Posterior cingulate gyrus (tissue), 11 donors: Measurements from ENCODE around the gene SOCS1.

Experiments used
- DNase-seq, 10 donors: peaks; one replicate each; pipeline versions ENCODE4 v3.0.0 to v3.0.0-alpha.2; 2020 to 2021; ENCODE audit warnings: mixed read lengths in 3 of 10
- intact Hi-C: fragments of 100-400 bp; cut with DNase I; formaldehyde crosslinking; loops from one replicate; pipeline ENCODE4 v1.15.1; 2023

Gene SOCS1

GRCh38 chr16:11264155-11264832, 8.3 kb upstream of the SOCS1 start:
- DNase-seq = no peak
- intact Hi-C loops = no loop called here

GRCh38 chr16:11263737-11264136, 7.7 kb upstream of the SOCS1 start:
- peak in 1 of 10 donors; percentile 8 for DNase-seq
- intact Hi-C loops = no loop called here

DNA sequence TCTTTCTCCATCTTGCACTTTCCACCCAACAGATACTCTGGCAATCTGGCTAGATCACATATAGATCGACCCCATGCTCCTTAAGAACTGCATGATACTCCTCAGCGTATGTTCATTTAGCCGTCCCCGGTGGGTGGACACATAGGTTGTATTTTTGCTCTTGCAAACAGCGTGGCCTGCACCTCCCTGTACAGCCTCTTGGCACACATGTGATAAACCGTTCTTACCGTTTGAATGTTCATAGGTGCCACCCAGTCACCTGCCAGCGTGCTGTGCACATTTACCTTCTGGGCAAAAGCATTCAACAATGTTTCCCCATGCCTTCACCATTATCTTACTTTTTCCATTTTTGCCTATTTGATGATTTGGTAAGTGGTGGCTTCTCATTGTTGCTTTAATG, 6.9 kb upstream of the SOCS1 start:
- intact Hi-C loops = no loop called here

GRCh38 chr16:11260596-11260966, 4.6 kb upstream of the SOCS1 start:
- DNase-seq = peak in 1 of 10 donors; percentile 40

More for the DNA sequence above, 6.9 kb upstream of the SOCS1 start:
- no peak for DNase-seq

DNA sequence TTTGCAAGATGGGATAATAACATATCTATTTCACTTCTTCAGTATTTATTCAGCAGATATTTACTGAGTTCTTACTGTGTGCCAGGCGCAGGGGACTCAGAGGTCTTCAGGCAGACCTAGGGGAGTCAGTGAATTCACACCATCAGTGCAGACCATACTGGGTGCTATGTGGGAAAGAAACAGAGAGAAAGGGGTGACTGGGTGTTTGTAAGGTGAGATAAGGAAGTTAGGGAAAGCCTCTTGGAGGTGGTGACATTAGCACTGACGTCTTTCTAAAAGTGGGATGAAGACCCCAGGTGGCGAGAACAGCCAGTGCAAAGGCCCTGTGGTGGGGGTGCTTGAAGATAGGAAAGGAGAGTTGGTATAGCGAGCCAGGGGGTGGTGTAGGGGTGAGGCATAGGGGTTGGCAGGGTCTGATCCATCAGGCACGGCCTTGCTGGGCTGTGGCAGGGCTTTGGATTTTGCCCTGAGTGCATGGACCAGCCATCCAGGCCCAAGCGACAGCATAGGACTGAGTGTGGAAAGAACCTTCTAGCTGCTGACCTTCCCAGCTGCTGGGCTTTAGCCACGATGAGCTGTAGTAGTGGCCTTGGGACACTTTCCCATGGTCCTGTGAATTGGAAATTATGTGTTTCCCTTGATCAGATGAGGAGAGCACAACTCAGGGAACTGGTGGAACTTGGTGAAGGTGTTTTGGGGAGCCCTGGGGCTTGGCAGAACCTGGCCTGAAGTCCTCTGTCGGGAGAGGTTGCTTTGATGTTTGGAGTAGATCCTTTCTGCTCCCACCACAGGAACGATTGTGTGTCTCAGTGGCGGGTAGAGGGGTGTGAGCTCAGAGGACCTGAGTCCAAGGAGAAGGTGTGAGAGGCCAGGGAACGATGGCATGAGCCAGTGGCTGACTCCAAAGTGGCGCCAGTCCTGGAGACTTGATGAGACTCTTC, 3.9 kb upstream of the SOCS1 start:
- DNase-seq = peak in 2 of 10 donors; percentile 55 to 68
- intact Hi-C loops = no loop called here

More at GRCh38 chr16:11260596-11260966, 4.6 kb upstream of the SOCS1 start:
- intact Hi-C loops = no loop called here

DNA sequence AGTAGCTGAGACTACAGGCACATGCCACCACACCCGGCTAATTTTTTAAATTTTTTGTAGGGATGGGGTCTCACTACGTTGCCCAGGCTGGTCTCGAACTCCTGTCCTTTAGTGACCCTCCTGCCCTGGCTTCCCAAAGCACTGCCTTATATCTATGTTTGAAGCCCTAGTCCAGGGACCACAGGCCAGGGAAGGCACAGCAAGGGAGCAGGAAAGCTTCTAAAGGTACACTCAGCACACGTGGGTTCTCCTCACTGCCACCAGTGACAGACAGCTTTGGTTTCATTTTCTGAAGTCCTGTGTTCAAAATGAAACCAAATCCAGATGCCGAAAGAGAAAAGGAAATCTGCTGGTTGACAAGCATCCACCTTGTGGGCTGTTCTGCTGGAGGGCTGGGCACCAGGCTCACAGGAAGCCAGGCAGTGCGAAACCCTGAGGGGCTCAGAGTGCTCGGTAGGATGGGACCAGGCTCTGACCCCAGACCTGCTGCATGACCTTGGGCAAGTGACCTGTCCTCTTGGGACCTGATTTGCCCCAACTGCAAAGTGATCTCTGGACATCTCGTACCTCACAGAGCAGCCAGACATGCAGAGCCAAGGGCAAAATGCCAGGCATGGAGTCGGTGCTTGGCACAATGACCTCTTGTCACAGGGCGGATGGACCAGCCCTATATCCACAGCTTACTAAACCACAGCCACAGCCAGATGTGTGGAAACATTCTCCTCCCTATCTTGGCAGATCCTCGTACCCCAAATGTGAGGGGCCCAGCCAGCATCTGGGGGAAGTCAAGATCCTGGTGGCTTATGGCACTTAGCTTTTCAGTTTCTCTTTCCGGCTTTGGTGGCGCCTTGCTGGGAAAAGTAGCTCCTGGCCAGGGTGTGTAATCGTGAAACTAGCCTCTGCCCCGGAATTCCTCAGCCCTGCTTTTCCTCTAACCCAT, 2.8 kb upstream of the SOCS1 start:
- DNase-seq = peak in 9 of 10 donors; percentile 43 to 94 (median 73)
- intact Hi-C loops = no loop called here

- peak; percentile 43 to 94 (median 72) for DNase-seq
- intact Hi-C loops = loop anchor here (2.0 kb wide), 1 partner anchor 287 kb away; no protein-coding TSS in a partner anchor
These were observed 1.3 kb upstream of the SOCS1 start for GRCh38 chr16:11257131-11257938.

GRCh38 chr16:11256661-11257130, 692 bp upstream of the SOCS1 start:
- peak in 4 of 10 donors; percentile 22 to 87 (median 62) for DNase-seq
- intact Hi-C loops = loop anchor here (2.0 kb wide), 1 partner anchor 286 kb away; no protein-coding TSS in a partner anchor

DNA sequence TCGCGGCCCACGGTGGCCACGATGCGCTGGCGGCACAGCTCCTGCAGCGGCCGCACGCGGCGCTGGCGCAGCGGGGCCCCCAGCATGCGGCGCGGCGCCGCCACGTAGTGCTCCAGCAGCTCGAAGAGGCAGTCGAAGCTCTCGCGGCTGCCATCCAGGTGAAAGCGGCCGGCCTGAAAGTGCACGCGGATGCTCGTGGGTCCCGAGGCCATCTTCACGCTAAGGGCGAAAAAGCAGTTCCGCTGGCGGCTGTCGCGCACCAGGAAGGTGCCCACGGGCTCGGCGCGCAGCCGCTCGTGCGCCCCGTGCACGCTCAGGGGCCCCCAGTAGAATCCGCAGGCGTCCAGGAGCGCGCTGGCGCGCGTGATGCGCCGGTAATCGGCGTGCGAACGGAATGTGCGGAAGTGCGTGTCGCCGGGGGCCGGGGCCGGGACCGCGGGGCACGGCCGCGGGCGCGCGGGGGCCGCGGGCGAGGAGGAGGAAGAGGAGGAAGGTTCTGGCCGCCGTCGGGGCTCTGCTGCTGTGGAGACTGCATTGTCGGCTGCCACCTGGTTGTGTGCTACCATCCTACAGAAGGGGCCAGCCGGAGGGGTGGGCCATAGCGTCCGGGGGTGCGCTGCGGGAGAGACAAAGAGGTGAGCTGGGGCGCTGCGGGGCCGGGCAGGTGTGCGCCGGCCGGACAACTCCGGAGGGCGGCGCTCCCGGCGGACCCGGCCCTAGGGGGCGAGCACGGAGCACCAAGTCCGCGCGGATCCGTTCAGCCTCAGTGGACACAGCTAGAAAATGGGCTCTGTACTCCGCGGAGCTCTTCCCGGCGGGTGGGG, 879 bp downstream of the SOCS1 start:
- peak in 2 of 10 donors; percentile 25 to 89 for DNase-seq
- intact Hi-C loops = loop anchor here (2.0 kb wide), 1 partner anchor 290 kb away; no protein-coding TSS in a partner anchor

- intact Hi-C loops = loop anchor here (2.0 kb wide), 1 partner anchor 289 kb away; no protein-coding TSS in a partner anchor
- DNase-seq = peak in 1 of 10 donors; percentile 67
These were observed 1.8 kb downstream of the SOCS1 start for GRCh38 chr16:11253995-11254912.

GRCh38 chr16:11253009-11253994, 2.7 kb downstream of the SOCS1 start:
- intact Hi-C loops = no loop called here

DNA sequence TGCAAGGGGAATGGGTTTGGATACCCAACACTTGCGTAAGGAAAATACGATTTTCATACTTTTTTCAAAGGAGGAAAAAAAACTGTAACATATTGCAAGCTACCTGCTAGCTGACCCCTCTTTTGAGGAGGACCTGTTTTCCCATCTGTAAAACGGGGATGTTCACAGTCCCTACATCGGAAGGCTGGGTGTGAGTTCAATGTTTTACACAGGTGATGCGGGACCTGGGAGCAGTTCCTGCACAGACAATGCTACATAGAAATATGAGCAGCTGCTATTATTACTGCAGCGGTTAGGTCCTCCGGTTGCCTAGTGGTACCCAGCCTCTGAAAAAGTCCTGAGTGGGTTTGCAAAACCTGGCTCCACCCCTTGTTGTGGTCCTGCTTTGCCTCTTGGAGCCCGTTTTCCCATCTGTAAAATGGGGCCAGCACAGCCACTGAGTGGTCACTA, 3.5 kb downstream of the SOCS1 start:
- peak in 1 of 10 donors; percentile 5 for DNase-seq
- intact Hi-C loops = no loop called here

More at GRCh38 chr16:11253009-11253994, 2.7 kb downstream of the SOCS1 start:
- peak in 2 of 10 donors; percentile 6 to 50 for DNase-seq

DNA sequence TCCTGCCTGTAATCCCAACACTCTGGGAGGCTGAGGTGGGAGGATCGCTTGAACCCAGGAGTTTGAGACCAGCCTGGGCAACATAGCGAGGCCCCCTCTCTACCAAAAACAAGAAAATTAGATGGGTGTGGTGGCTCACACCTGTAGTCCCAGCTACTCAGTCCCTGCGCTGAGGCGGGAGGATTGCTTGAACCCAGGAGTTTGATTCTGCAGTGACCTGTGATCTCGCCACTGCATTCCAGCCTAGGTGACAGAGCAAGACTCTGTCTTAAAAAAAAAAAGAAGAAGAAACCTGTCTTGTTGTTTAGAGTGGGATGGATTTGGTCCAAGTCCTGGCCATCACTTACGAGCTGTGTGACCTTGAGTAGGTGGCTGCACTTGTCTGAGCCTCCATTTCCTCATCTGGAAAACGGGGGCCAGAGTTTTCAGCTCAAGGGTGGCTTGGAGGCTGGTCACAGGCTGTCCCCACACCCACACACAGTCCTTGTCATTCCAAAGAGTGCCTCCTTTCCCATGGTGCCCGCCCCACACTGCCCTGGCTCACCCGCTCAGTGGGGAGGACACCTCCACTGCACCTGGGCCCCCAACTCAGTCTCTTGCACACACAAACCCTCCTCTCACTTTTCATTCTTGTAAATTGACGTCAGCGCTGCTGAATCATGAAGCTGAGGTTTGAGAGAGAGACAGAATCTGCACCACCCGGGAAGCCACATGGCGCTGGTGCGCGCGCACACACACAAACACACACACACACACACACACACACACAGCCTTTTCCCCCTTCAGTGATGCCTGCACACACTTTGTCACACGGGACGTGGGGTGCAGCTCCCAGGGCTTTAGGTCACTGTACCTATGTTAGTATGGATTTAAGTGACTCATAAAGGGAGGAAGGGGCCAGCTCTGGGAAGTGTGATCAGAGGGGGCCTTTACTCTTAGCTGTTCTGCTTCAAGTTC, 4.2 kb downstream of the SOCS1 start:
- DNase-seq = peak in 1 of 10 donors; percentile 60
- intact Hi-C loops = no loop called here

DNA sequence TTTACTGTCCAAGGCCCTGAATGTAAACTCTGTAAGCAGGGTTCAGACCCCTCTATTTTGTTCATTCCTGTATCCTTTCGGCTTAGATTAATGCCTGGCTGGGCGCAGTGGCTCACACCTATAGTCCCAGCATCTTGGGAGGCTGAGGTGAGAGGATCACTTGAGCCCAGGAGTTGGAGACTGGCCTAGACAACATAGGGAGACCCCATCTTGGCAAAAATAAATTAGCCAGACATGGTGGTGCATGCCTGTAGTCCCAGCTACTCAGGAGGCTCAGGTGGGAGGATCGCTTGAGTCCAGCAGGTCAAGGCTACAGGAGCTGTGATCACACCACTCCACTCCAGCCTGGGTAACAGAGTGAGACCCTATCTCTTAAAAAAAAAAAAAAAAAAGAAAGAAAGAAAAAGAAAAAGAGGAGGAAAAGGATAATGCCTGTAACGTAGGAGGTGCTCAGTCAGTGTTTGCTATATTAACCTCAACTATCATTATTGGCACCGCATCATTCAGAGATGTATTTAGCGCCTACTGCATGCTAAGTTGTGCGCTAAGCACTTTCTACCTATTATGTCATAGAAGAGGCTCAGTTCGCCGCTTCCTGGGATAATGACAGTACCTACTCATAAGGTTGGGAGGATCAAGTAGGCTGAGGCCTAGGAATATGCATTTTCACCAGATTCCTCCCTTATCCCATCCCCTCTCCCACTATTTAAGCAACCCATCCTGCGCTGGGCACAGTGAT, 5.0 kb downstream of the SOCS1 start:
- DNase-seq = peak in 1 of 10 donors; percentile 2
- intact Hi-C loops = no loop called here
